Activated CD4-positive, alpha-beta T cell treated with anti-CD3 and anti-CD28 coated beads, Interleukin-2, amount 10 ng/mL, durations not matched to agents 24 days and 14 days (primary cell): Measurements from ENCODE around the gene MARK2. TPM values are rescaled to one million over a fixed set of nuclear protein-coding genes. Genes with fewer than 3 reads are reported as not detected.
A peak's percentile ranks its signal among the peaks of the same experiment; 100 is the strongest.
"Not testable (repeated sequence)": the region's sequence is repeated elsewhere in the genome, so short reads cannot be mapped to it uniquely, and the experiment has no call there.

Source experiments
- DNase-seq: peaks from one replicate; pipeline ENCODE4 v3.0.0; 2022
- H3K27ac Mint-ChIP-seq: one replicate; pipeline ENCODE4 v1.8.0; 2022; ENCODE audit warnings: mild to moderate bottlenecking, mixed read lengths
- H3K27me3 Mint-ChIP-seq: one replicate; pipeline ENCODE4 v1.8.0; 2022; ENCODE audit warnings: mixed read lengths
- H3K36me3 Mint-ChIP-seq: one replicate; pipeline ENCODE4 v1.8.0; 2022; ENCODE audit warnings: low read depth, mild to moderate bottlenecking, mixed read lengths
- H3K4me1 Mint-ChIP-seq: one replicate; pipeline ENCODE4 v1.8.0; 2021; ENCODE audit warnings: mixed read lengths
- H3K4me3 Mint-ChIP-seq: one replicate; pipeline ENCODE4 v1.8.0; 2022; ENCODE audit warnings: mild to moderate bottlenecking, moderate library complexity, mixed read lengths
- H3K9me3 Mint-ChIP-seq: one replicate; pipeline ENCODE4 v1.8.0; 2021; ENCODE audit warnings: mixed read lengths
- intact Hi-C: fragments of 100-400 bp; cut with micrococcal nuclease; formaldehyde crosslinking; loops from one replicate; pipeline ENCODE4 v1.15.1; 2023
- total RNA-seq: library from RNA; stranded (reverse); gene quantifications from 2 replicates; pipeline ENCODE4 v1.2.3, GENCODE V29; 2022

The MARK2 gene
- total RNA-seq, 1 donor from 2014 or later, result 34.2 TPM

DNA sequence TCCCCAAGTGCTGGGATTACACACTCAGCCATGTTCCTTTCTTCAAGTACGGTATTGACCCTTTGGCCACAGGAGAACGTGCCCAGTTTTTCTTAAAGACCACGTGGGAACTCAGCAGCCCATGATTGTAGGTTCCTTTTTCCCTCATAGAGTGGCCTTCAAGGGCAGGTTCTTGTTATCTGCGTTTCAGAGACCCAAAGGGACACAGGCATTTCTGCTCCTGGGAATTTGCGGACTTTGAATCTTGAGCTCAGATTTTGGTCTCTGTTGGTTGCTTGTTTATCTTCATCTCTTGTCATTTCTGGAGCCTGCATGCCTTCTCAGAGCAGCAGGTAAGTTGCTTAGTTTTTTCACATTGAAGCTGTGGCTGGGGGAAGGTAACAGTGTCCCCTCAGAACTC is 12.0 kb downstream of the MARK2 start:
- peaks cover 38% of the 10 kb centered on the region for H3K36me3 Mint-ChIP-seq
- peak overlapping the region; percentile 72 for H3K27ac Mint-ChIP-seq
- intact Hi-C loops, result no loop called here
- no peak for DNase-seq
- H3K9me3 Mint-ChIP-seq, result no peaks in the 10 kb centered on the region
- peak overlapping the region; percentile 81 for H3K4me3 Mint-ChIP-seq
- no peaks in the 10 kb centered on the region for H3K27me3 Mint-ChIP-seq
- H3K4me1 Mint-ChIP-seq, result peaks cover 53% of the 10 kb centered on the region

- peaks cover 36% of the 10 kb centered on the region for H3K36me3 Mint-ChIP-seq
- H3K27ac Mint-ChIP-seq, result peak overlapping the region; percentile 72
- peak overlapping the region; percentile 81 for H3K4me3 Mint-ChIP-seq
- intact Hi-C loops, result no loop called here
- no peaks in the 10 kb centered on the region for H3K27me3 Mint-ChIP-seq
- no peak for DNase-seq
- H3K4me1 Mint-ChIP-seq, result peaks cover 51% of the 10 kb centered on the region
- H3K9me3 Mint-ChIP-seq, result no peaks in the 10 kb centered on the region
These were observed 12.5 kb downstream of the MARK2 start for GRCh38 chr11:63851364-63851763.

DNA sequence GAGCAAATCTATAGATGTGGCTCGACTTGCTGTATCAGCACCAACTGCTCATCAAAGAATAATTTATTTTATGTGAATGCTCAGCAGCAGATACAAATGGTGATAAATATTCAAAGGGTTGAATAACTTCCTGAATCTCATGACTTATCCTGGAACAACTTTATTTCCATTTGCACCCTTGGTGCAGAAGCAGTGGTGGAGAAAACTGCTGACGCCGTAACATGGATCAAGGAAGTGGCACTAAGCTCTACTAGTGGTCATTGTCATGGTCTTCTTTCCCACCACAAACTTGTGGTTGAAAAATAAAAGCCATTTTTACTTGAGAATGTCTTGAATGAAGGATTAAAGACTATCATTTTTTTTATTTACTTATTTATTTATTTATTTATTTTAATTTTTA is 14.6 kb downstream of the MARK2 start:
- intact Hi-C loops, result no loop called here
- H3K9me3 Mint-ChIP-seq, result no peaks in the 10 kb centered on the region

DNA sequence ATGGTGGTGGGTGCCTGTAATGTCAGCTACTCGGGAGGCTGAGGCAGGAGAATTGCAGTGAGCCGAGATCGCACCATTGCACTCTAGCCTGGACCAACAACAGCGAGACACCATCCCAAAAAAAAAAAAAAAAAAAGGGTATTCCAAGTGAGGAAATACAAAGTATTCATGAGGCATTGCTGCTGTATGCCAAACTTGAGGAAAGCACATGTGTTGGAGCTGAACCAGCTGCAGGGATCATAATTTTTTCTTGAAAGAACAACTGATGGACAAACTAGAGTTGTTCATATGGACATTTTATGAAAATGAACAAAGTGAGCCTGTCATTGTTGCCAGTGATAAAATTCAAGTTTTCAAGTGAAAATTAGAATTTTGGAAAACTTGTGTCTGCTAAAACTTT is 15.8 kb downstream of the MARK2 start:
- no peaks in the 10 kb centered on the region for H3K9me3 Mint-ChIP-seq
- H3K4me1 Mint-ChIP-seq, result peaks cover 38% of the 10 kb centered on the region
- H3K4me3 Mint-ChIP-seq, result no peak overlapping the region
- peaks cover 29% of the 10 kb centered on the region for H3K36me3 Mint-ChIP-seq
- no peak overlapping the region for H3K27ac Mint-ChIP-seq
- H3K27me3 Mint-ChIP-seq, result no peaks in the 10 kb centered on the region
- intact Hi-C loops, result no loop called here
- no peak for DNase-seq

More for the DNA sequence above, 14.6 kb downstream of the MARK2 start:
- Mint-ChIP-seq H3K27ac (no peak overlapping the region), H3K27me3 (no peaks in the 10 kb centered on the region), H3K36me3 (peaks cover 32% of the 10 kb centered on the region), H3K4me3 (no peak overlapping the region), H3K4me1 (peaks cover 43% of the 10 kb centered on the region)
- no peak for DNase-seq

- no peaks in the 10 kb centered on the region for H3K27me3 Mint-ChIP-seq
- no peak overlapping the region for H3K27ac Mint-ChIP-seq
- H3K4me1 Mint-ChIP-seq, result peaks cover 32% of the 10 kb centered on the region
These were observed 17.1 kb downstream of the MARK2 start for GRCh38 chr11:63855975-63856374.

DNA sequence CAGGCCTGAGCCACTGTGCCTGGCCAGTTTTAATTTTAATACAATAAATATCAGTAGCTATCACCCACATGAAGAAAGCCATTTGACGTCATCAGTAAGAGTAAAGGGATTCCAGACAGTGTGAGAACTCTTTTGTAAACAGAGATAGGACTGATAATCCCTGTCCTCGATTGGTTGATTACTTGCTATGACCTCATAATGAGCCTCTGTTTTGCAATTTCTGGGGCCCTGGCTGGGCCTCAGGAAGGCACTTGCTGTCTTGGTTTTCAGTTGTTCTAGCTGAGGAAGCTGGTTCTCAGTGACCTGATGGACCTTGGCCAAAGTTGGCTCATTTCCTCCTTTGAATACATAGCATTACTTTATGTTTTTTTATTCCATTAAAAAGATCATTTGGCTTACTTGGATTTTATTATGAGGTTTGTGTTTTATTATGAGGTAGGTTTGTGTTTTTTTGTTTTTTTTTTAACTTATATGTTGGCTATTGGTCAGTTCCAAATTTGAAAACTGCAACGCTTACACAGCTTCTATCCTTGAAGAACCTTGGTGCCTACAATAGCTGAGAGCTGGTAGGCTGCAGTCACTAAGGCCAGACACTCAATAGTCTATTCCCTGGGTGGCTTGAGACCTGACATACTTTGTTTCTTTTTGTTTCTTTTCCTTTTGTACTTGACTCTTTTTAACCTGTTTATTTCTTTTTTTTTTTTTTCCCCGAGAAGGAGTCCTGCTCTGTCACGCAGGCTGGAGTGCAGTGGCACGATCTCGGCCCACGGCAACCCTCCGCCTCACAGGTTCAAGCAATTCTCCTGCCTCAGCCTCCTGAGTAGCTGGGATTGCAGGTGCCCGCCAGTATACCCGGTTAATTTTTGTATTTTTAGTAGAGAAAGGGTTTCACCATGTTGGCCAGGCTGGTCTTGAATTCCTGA is 20.0 kb downstream of the MARK2 start:
- intact Hi-C loops, result no loop called here
- H3K4me1 Mint-ChIP-seq, result peaks cover 31% of the 10 kb centered on the region
- no peaks in the 10 kb centered on the region for H3K27me3 Mint-ChIP-seq
- no peak for DNase-seq
- H3K36me3 Mint-ChIP-seq, result peaks cover 26% of the 10 kb centered on the region
- H3K4me3 Mint-ChIP-seq, result no peak overlapping the region
- H3K27ac Mint-ChIP-seq, result no peak overlapping the region
- H3K9me3 Mint-ChIP-seq, result no peaks in the 10 kb centered on the region

More at GRCh38 chr11:63855975-63856374, 17.1 kb downstream of the MARK2 start:
- Mint-ChIP-seq H3K9me3 (no peaks in the 10 kb centered on the region), H3K36me3 (peaks cover 30% of the 10 kb centered on the region), H3K4me3 (no peak overlapping the region)
- DNase-seq, result no peak
- intact Hi-C loops, result no loop called here

DNA sequence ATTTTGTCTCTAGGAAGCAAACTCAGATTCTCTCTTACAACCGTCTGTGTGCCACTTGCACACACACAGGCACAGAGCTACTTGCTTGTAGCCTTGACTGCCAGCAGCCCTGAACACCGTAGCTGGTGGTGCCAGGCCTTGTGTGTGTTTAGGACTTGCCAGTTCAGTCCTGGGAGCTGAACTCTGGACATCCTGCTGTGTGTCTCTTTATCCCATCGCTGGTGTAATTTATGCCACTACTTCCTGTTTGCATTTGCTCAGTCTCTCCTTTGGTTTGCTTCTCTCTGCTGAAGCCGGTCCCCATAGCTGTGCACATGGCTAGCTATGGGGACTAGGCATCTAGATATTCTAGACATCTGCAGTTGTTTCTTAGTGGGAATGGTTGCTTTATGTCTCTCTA is 24.0 kb downstream of the MARK2 start:
- Mint-ChIP-seq H3K36me3 (peaks cover 27% of the 10 kb centered on the region), H3K27ac (peak overlapping the region; percentile 82), H3K4me3 (no peak overlapping the region), H3K27me3 (no peaks in the 10 kb centered on the region), H3K4me1 (peaks cover 43% of the 10 kb centered on the region), H3K9me3 (no peaks in the 10 kb centered on the region)
- intact Hi-C loops, result no loop called here
- peak; percentile 70 for DNase-seq

DNA sequence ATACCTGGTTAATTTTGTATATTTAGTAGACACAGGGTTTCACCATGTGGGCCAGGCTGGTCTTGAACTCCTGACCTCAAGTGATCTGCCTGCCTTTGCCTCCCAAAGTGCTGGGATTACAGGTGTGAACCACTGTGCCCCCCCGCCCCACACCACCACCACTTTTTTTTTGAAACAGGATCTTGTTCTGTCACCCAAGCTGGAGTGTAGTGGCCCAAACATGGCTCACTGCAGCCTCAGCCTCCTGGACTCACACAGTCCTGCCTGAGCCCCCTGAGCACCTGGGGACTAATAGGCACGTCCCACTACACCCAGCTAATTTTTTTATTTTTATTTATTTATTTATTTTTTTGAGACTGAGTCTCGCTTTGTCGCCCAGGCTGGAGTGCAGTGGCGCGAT is 24.7 kb downstream of the MARK2 start:
- DNase-seq, H3K27me3 Mint-ChIP-seq, H3K4me3 Mint-ChIP-seq, intact Hi-C loops, H3K9me3 Mint-ChIP-seq, H3K27ac Mint-ChIP-seq: not testable (repeated sequence)
- H3K4me1 Mint-ChIP-seq, result peaks cover 47% of the 10 kb centered on the region
- peaks cover 31% of the 10 kb centered on the region for H3K36me3 Mint-ChIP-seq

DNA sequence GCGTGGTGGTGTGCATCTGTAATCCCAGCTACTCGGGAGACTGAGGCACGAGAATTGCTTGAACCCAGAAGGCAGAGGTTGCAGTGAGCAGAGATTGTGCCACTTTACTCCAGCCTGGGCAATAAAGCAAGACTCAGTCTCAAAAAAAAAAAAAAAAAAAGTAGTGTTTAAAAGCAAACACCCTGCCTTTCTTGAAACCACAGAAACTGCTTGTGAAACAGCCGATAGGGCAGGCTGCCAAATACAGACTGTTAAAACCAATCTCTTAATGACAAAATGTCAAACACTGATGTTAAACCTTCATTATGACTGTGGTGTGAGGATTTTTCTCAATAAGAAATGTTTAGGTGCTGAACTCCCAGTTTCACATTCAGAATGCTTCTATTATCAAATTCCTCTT is 27.3 kb downstream of the MARK2 start:
- intact Hi-C loops, result loop anchor here (1.0 kb wide), 1 partner anchor 26 kb away; no protein-coding TSS in a partner anchor
- H3K9me3 Mint-ChIP-seq, result no peaks in the 10 kb centered on the region
- H3K27ac Mint-ChIP-seq, result peak overlapping the region; percentile 54
- no peaks in the 10 kb centered on the region for H3K27me3 Mint-ChIP-seq
- peaks cover 63% of the 10 kb centered on the region for H3K4me1 Mint-ChIP-seq
- peak; percentile 89 for DNase-seq
- H3K36me3 Mint-ChIP-seq, result peaks cover 29% of the 10 kb centered on the region
- H3K4me3 Mint-ChIP-seq, result peak overlapping the region; percentile 64

- H3K9me3 Mint-ChIP-seq, result no peaks in the 10 kb centered on the region
- intact Hi-C loops, result no loop called here
- peaks cover 67% of the 10 kb centered on the region for H3K4me1 Mint-ChIP-seq
- no peak for DNase-seq
- no peaks in the 10 kb centered on the region for H3K27me3 Mint-ChIP-seq
- peaks cover 23% of the 10 kb centered on the region for H3K36me3 Mint-ChIP-seq
- no peak overlapping the region for H3K4me3 Mint-ChIP-seq
- H3K27ac Mint-ChIP-seq, result no peak overlapping the region
These were observed 28.6 kb downstream of the MARK2 start for GRCh38 chr11:63867511-63867910.

DNA sequence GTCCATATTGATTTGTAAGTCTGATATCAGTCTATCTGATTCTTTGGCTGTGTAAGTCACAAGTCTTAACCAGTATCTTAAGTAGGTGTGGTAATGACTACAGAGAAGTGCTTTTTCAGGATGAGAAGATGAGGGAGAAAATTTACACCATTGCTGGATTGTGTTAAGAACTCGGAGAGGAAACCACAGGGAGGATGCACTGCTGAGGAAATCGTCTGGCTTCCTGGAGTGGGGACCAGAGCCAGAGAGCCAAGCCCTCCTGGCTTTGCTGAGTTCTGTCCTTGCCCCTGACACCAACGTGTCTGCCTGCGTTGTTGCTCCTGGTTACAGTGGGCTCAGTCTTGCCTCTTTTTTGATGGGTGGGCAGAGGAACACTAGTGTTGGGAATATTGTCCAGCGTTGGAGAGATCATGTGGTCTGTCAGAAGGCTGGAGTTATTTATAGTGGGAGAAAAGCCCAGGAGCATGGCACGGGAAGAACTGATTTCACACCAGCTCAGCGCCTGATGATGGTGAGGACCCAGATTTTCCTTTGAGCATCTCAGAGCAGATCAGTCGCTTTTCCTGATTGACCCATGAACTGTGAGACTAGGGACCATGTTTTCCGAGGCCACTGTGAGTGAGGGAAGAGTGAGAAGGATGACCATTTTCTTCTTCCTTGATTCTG is 29.6 kb downstream of the MARK2 start:
- Mint-ChIP-seq H3K27me3 (no peaks in the 10 kb centered on the region), H3K4me1 (peaks cover 61% of the 10 kb centered on the region), H3K9me3 (no peaks in the 10 kb centered on the region), H3K36me3 (peaks cover 20% of the 10 kb centered on the region), H3K27ac (no peak overlapping the region), H3K4me3 (no peak overlapping the region)
- intact Hi-C loops, result loop anchor here (2.0 kb wide), 1 partner anchor 20 kb away; no protein-coding TSS in a partner anchor
- no peak for DNase-seq

DNA sequence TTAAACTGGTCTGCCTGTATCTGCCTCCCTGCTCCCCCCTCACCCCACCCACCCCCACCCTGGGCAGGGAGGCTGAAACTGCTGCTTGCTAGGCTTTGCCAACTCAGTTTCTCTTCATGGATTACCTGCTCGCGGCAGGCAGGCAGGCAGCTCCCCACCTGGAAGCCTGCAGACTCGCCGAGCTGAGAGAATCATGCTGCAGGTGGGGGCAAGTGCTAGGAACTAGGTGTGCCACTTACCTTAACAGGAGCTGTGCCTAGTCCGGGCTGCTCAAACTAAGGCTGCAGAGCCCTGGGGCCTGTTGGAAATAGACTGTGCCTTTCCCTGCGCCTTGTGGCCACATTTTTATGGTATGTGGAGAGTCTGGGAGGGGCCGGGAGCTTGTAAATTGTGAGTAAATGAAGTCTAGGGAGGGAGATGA is 30.3 kb downstream of the MARK2 start:
- intact Hi-C loops, result loop anchor here (2.0 kb wide), 1 partner anchor 20 kb away; no protein-coding TSS in a partner anchor
- Mint-ChIP-seq H3K4me3 (peak overlapping the region; percentile 61), H3K9me3 (no peaks in the 10 kb centered on the region), H3K4me1 (peaks cover 63% of the 10 kb centered on the region), H3K36me3 (peaks cover 21% of the 10 kb centered on the region), H3K27me3 (no peaks in the 10 kb centered on the region), H3K27ac (peak overlapping the region; percentile 67)
- DNase-seq, result no peak

GRCh38 chr11:63869683-63870082 is 30.8 kb downstream of the MARK2 start:
- Mint-ChIP-seq H3K27me3 (no peaks in the 10 kb centered on the region), H3K9me3 (no peaks in the 10 kb centered on the region)
- intact Hi-C loops, result loop anchor here (2.0 kb wide), 1 partner anchor 19 kb away; no protein-coding TSS in a partner anchor

More at GRCh38 chr11:63869683-63870082, 30.8 kb downstream of the MARK2 start:
- DNase-seq, result peak; percentile 84
- H3K4me1 Mint-ChIP-seq, result peaks cover 68% of the 10 kb centered on the region
- H3K4me3 Mint-ChIP-seq, result peak overlapping the region; percentile 61
- H3K36me3 Mint-ChIP-seq, result peaks cover 23% of the 10 kb centered on the region
- peak overlapping the region; percentile 67 for H3K27ac Mint-ChIP-seq
